SIG-M5 treated with dmso at 0.1 percent for 504 hours (cell line): ENCODE results near the gene ZNF417.
"Not testable (repeated sequence)": the region's sequence is repeated elsewhere in the genome, so short reads cannot be mapped to it uniquely, and the experiment has no call there.

ENCODE experiments used
- DNase-seq: peaks from one replicate; lab custom pipeline; 2025; ENCODE audit not compliant: unreplicated experiment; lab: John Stamatoyannopoulos, UW

The ZNF417 gene

DNA sequence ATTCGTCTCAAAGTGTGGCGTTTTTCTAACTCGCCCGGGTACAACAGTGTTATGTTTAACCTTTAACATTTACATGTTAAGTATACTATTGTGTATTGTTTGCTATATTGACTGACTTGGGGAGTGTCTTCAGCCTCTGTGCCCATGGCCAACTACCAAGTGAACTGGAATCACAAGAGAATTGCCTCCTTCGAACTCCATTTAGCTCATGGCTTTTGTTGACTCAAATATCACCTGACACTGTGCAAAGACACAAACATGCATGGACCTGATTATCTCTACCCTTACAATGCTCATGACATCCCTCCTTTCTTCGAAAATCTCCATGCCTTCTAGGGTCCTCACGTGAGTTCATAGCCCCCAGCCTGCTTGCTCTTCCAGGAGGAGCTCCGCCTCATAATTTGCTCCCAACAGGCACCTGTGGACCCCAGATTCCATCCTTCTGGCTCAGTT, 28.3 kb downstream of the ZNF417 start:
- DNase-seq = no peak

DNA sequence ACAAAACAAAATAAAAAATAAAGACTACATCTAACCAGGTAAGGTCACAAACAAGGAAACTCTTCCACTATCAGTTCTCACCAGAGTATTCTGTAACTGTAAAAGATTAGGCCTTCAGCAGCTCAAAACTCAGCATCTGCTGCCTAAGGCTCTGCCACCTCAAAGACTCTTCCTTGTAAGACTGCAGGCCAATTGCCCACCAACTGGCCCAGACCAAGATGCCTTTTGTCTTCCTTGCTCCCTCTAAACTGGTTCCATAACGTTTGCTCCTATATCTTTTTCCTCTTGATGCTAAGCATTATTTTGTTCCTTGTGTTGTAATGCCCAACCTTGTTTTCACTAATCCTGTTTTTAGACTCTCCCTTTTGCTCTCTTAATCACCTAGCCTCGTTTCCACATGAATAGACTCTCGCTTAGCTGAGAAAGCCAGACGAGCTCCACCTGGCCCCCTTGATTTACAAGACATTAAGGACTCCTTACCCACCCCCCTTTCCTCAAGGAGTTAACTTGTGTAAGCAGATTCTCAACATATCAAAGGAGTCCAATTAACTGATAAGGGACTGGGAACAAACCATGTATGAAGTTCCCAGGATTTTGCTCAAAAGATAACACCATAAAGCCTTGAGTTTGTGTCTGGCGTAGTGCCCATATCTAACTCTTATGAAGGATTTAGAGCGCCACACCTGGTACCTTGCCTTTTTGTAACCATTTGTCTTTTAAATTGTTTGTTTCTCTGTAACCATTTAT, 29.0 kb downstream of the ZNF417 start:
- no peak for DNase-seq

DNA sequence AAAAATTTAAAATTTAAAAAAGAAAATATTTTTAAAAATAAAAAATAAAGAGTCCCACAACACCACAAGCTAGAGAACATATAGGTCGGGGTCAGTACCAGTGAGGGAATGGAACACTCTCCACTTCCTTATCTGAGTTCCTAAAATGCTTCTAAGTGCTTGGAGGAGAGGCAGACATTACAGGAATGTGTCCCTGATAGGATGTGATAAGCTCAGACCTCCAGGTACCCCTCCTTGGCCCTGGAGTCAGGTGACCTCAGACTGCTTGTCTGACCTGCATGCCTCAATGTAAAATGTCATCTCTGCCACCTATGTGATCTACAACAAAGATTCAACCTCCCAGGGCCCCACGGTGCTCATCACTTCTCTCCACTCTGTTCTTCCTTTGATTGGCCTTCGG, 30.3 kb downstream of the ZNF417 start:
- DNase-seq = no peak

DNA sequence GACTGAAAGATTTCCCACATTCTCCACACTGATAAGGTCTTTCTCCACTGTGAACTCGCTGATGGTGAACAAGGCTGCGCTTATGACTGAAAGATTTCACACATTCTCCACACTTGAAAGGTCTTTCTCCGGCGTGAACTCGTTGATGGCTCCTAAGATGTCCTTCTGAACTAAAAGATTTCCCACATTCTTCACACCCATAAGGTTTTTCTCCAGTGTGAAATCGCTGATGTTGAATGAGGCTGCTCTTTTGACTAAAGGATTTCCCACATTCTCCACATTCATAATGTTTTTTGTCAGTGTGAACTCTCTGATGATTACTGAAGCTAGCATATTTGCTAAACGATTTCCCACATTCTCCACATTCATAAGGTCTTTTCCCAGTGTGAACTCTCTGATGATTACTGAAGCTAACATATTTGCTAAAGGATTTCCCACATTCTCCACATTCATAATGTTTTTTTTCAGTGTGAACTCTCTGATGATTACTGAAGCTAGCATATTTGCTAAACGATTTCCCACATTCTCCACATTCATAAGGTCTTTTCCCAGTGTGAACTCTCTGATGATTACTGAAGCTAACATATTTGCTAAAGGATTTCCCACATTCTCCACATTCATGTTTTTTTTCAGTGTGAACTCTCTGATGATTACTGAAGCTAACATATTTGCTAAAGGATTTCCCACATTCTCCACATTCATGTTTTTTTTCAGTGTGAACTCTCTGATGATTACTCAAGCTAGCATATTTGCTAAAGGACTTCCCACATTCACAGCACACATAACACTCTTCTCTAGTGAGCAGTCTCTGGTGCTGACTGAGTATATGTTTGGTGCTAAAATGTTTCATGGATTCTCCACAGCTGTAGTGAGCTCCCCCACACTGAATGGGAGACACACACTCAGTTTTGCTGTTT, 42.3 kb downstream of the ZNF417 start:
- not testable (repeated sequence) for DNase-seq

DNA sequence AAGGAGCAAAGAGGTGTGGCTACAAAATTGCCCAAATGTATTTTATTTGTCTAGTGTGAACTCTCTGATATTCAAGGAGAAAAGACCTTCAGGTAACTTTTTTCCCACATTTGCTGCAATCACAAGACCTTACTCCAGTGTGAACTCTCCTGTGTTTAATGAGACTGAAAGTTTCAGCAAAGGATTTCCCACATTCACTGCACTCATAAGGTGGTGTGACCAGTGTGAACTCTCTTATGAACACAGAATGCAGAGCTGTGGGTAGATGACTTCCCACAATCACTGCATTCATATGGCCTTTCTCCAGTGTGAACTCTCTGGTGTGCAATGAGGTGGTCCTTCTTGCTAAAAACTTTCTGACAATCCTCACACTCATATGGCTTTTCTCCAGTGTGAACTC, 43.9 kb downstream of the ZNF417 start:
- no peak for DNase-seq

DNA sequence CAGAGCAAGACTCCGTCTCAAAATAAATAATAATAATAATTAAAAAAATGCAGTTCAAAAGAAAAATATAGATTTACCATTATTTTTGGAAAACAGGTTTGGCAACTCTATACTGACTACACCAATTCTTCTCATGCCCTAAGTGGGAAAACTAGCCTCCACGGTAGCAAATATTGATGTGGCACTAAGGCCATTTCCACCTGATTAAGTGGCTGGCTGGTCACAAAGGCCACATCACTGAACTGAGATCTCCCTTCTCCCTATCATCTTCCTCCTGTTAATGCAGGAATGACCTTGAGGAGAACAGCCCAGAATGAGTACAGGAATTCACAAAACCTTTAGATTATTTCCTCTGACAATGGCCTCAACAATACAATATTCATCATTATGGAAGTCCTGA, 46.2 kb downstream of the ZNF417 start:
- no peak for DNase-seq

DNA sequence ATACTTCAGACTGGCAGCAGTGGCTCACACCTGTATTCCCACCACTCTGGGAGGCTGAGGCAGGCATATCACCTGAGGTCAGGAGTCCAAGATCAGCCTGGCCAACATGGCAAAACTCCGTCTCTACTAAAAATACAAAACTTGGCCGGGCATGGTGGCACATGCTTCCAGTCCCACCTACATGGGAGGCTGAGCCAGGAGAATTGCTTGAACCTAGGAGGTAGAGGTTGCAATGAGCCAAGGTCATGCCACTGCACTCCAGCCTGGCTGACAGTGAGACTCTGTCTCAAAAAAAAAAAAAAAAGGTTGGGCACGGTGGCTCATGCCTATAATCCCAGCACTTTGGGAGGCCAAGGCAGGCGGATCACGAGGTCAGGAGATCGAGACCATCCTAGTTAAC, 46.7 kb downstream of the ZNF417 start:
- not testable (repeated sequence) for DNase-seq

DNA sequence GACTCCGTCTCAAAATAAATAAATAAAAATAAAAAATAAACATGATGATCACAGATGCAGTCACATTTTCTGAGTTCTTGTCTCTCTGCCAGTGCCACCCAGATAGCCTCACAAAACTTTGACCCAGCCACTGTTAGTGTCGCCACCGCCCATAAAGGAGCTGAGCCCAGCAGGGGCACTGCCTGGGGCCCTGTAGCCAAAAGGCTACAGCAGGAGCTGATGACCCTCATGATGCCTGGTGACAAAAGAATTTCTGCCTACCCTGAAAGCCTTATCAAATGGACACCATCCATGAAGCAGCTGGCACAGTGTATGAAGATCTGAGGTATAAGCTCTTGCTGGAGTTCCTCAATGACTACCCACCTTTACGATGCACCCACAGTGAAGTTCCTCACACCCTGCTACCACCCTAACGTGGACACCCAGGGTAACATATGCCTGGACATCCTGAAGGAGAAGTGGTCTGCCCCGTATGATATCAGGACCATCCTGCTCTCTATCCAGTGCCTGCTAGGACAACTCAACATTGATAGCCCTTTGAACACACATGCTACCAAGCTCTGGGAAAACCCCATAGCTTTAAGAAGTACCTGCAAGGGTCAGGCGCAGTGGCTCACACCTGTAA, 48.4 kb downstream of the ZNF417 start:
- no peak for DNase-seq
